Esophagus squamous epithelium (tissue), 5 donors: ENCODE results near the gene AP1S2. TPM values are rescaled to one million over a fixed set of nuclear protein-coding genes. Genes with fewer than 3 reads are reported as not detected.

ENCODE experiments used
- DNase-seq: peaks from one replicate; lab custom pipeline; 2025; lab: John Stamatoyannopoulos, UW
- H3K27ac ChIP-seq, 4 donors: fragments of 200-600 bp; sonication (generic); one replicate each; pipeline ENCODE4 v1.5.1; 2016 to 2019; ENCODE audit warnings: mild to moderate bottlenecking in 1 of 4
- H3K27me3 ChIP-seq, 4 donors: fragments of 200-600 bp; sonication (generic); 1 replicate in 3 of 4; 2 replicates in 1 of 4; pipeline versions ENCODE4 v1.5.1 to v1.6.0; 2017 to 2021; ENCODE audit warnings: antibody characterized with exemption in 1 of 4
- H3K36me3 ChIP-seq, 3 donors: fragments of 200-600 bp; sonication (generic); one replicate each; pipeline ENCODE4 v1.5.1; 2016 to 2019
- H3K4me1 ChIP-seq, 3 donors: fragments of 200-600 bp; sonication (generic); one replicate each; pipeline ENCODE4 v1.5.1; 2017 to 2019
- H3K4me3 ChIP-seq, 4 donors: fragments of 200-600 bp; sonication (generic); 1 replicate in 3 of 4; 2 replicates in 1 of 4; pipeline ENCODE4 v1.5.1; 2016 to 2019; ENCODE audit warnings: mild to moderate bottlenecking in 2 of 4, moderate library complexity in 1 of 4
- H3K9me3 ChIP-seq, 3 donors: fragments of 200-600 bp; sonication (generic); one replicate each; pipeline ENCODE4 v1.5.1; 2016 to 2019
- CTCF ChIP-seq, 6 experiments: fragments of 450-650 bp in 4 of 6; fragments of 200-600 bp in 2 of 6; sonication (generic) in 2 of 6; IDR thresholded peaks; one replicate each; pipeline ENCODE4 v1.5.1; 2016 to 2019; ENCODE audit warnings: antibody characterized with exemption in 6 of 6, mild to moderate bottlenecking in 4 of 6, moderate library complexity in 4 of 6
- POLR2A ChIP-seq, 4 donors: fragments of 450-650 bp; IDR thresholded peaks; one replicate each; pipeline ENCODE4 v1.6.1; 2017; ENCODE audit warnings: antibody characterized with exemption in 4 of 4, mild to moderate bottlenecking in 4 of 4, moderate library complexity in 3 of 4
- WGBS, 2 donors: methylation state at CpG; one replicate each; pipeline ENCODE4 v1.1.5; 2018; 5-methylcytosine and 5-hydroxymethylcytosine counted together
- intact Hi-C: fragments of 100-400 bp; cut with DNase I; formaldehyde crosslinking; loops from one replicate; pipeline ENCODE4 v1.15.0; 2022
- total RNA-seq, 4 donors: library from RNA; depleted of rRNA; stranded (reverse); fragments of >200 nt; gene quantifications; one replicate each; pipeline ENCODE4 v1.1.0, GENCODE V29; 2016
- donor health status: DM: yes; HTN: yes; CAD: no.

Gene AP1S2
- total RNA-seq, 4 donors from 2014 or later, result 6.0 to 28.5 (median 17.6) TPM

- no peak overlapping the region for H3K27ac ChIP-seq
- TF ChIP-seq POLR2A (IDR thresholded peaks at IDR 0.05) (no peak), CTCF (IDR thresholded peaks at IDR 0.05) (no peak)
- no peak overlapping the region for H3K4me3 ChIP-seq
- H3K9me3 ChIP-seq, result no peaks in the 10 kb centered on the region
- H3K36me3 ChIP-seq, result peaks cover 0 to 24% (median 0%) of the 10 kb centered on the region in 3 donors
- no peaks in the 10 kb centered on the region for H3K4me1 ChIP-seq
- intact Hi-C loops, result no loop called here
- DNase-seq, result no peak
- no peaks in the 10 kb centered on the region for H3K27me3 ChIP-seq
- 87 to 100% methylated on average over 4 of the region's 4 CpGs for WGBS, 2 donors
Measured at GRCh38 chrX:15797707-15798106, 56.9 kb downstream of the AP1S2 start.

GRCh38 chrX:15790769-15791290 lies 63.8 kb downstream of the AP1S2 start:
- H3K4me1 ChIP-seq, result peaks cover 6 to 21% (median 14%) of the 10 kb centered on the region in 3 donors
- peak overlapping the region; percentile 57 to 90 (median 77) for H3K4me3 ChIP-seq
- no peaks in the 10 kb centered on the region for H3K27me3 ChIP-seq
- WGBS, 2 donors, result 0% methylated on average over 6 to 13 of the region's 15 CpGs
- intact Hi-C loops, result no loop called here
- peak overlapping the region; percentile 83 to 94 (median 91) for H3K27ac ChIP-seq
- peaks cover 0 to 12% (median 0%) of the 10 kb centered on the region in 3 donors for H3K36me3 ChIP-seq
- no peak for TF ChIP-seq POLR2A (IDR thresholded peaks at IDR 0.05)
- no peak for TF ChIP-seq CTCF (IDR thresholded peaks at IDR 0.05)
- no peaks in the 10 kb centered on the region for H3K9me3 ChIP-seq
- DNase-seq, result no peak

- Histone ChIP-seq H3K4me1 (peaks cover 6 to 21% (median 14%) of the 10 kb centered on the region in 3 donors), H3K36me3 (peaks cover 0 to 12% (median 0%) of the 10 kb centered on the region in 3 donors), H3K9me3 (no peaks in the 10 kb centered on the region), H3K4me3 (peak within 1 kb of the TSS; percentile 57 to 90 (median 77)), H3K27me3 (no peaks in the 10 kb centered on the region), H3K27ac (peak within 1 kb of the TSS; percentile 83 to 94 (median 91))
- DNase-seq, result peak; percentile 47
- intact Hi-C loops, result no loop called here
- 0% methylated on average over 6 to 24 of the region's 55 CpGs for WGBS, 2 donors
- TF ChIP-seq CTCF (IDR thresholded peaks at IDR 0.05) (no peak), POLR2A (IDR thresholded peaks at IDR 0.05) (peak in 2 of 4 donors; percentile 18 to 73)
Measured at GRCh38 chrX:15789979-15790768, 64.4 kb downstream of the AP1S2 start, which contains the start of gene ZRSR2. ZRSR2 (plus strand) TSS chrX:15790484; CDS start chrX:15790496, 12 bp downstream.

- 72% methylated on average over 3 of the region's 3 CpGs; no CpG with 5 or more reads in 1 of the 2 donors for WGBS, 2 donors
- no peak overlapping the region for H3K4me3 ChIP-seq
- no peaks in the 10 kb centered on the region for H3K9me3 ChIP-seq
- intact Hi-C loops, result no loop called here
- H3K27me3 ChIP-seq, result no peaks in the 10 kb centered on the region
- TF ChIP-seq POLR2A (IDR thresholded peaks at IDR 0.05), result no peak
- no peak for TF ChIP-seq CTCF (IDR thresholded peaks at IDR 0.05)
- peaks cover 6 to 17% (median 14%) of the 10 kb centered on the region in 3 donors for H3K4me1 ChIP-seq
- no peak for DNase-seq
- peaks cover 0 to 25% (median 0%) of the 10 kb centered on the region in 3 donors for H3K36me3 ChIP-seq
- peak overlapping the region in 1 of 4 donors; percentile 6 for H3K27ac ChIP-seq
Measured at GRCh38 chrX:15786915-15787314, 67.7 kb downstream of the AP1S2 start.
